GM12878 (cell line): ENCODE data around the gene SUGCT. TPM values are rescaled to one million over a fixed set of nuclear protein-coding genes. Genes with fewer than 3 reads are reported as not detected.

ENCODE experiments used
- ATAC-seq: fragments of 200-7000 bp; cut with Tn5 transposase; 3 replicates; pipeline ENCODE4 v1.9.1; 2020; ENCODE audit warnings: mild to moderate bottlenecking, moderate library complexity
- BruUV-seq: library from RNA; stranded (reverse); fragments of 400-500 nt; replicated peaks from 2 replicates; lab custom pipeline; 2021; lab: Mats Ljungman, UMichigan
- CTCF ChIA-PET: fragments of 300-600 bp; sonication (Branson Sonifier 250); formaldehyde crosslinking; extraction: SDS; loops from one replicate; lab custom pipeline; 2021; ENCODE audit warnings: inconsistent platforms; lab: Yijun Ruan, JAX
- POLR2A ChIA-PET: fragments of 350-600 bp; formaldehyde crosslinking; extraction: SDS; loops from one replicate; lab custom pipeline; 2021; ENCODE audit warnings: inconsistent platforms; lab: Charles Lee
- RAD21 ChIA-PET: fragments of 300-600 bp; sonication (Branson Sonifier 250); formaldehyde crosslinking; loops from one replicate; lab custom pipeline; 2023; ENCODE audit warnings: antibody characterized with exemption; ENCODE audit not compliant: unreplicated experiment; lab: Charles Lee
- SMC1A ChIA-PET: fragments of 300-600 bp; sonication (Branson Sonifier 250); formaldehyde crosslinking; loops from one replicate; lab custom pipeline; 2023; ENCODE audit not compliant: unreplicated experiment, uncharacterized antibody; lab: Charles Lee
- DNase-seq: peaks from one replicate; pipeline ENCODE4 v3.0.0-alpha.2; 2011; ENCODE audit warnings: low read depth, low spot score
- FAIRE-seq: peaks from 3 replicates; lab custom pipeline; 2011; peaks lifted over from hg19 to GRCh38; lab: Jason Lieb, UNC
- H2AFZ ChIP-seq: 2 replicates; pipeline ENCODE4 v1.6.0; 2011; ENCODE audit warnings: low read depth, low read length, control low read depth; ENCODE audit not compliant: control insufficient read depth
- H3K27ac ChIP-seq: 2 replicates; pipeline ENCODE4 v1.5.1; 2011; ENCODE audit warnings: control low read depth; ENCODE audit not compliant: control insufficient read depth, insufficient read depth
- H3K27me3 ChIP-seq, 2 experiments: replicated peaks in 1 of 2; 2 replicates each; pipeline versions ENCODE4 v1.6.0 to v1.6.1; 2011; ENCODE audit warnings: low read length in 1 of 2; ENCODE audit not compliant: control insufficient read depth in 2 of 2, insufficient read depth in 2 of 2
- H3K36me3 ChIP-seq, 2 experiments: 2 replicates each; pipeline ENCODE4 v1.5.1; 2011; ENCODE audit warnings: low read length in 1 of 2; ENCODE audit not compliant: control insufficient read depth in 2 of 2, insufficient read depth in 2 of 2
- H3K4me1 ChIP-seq: 2 replicates; pipeline ENCODE4 v1.6.1; 2011; ENCODE audit warnings: mild to moderate bottlenecking, low read length, moderate library complexity, mixed read lengths; ENCODE audit not compliant: control insufficient read depth, insufficient read depth
- H3K4me2 ChIP-seq: 2 replicates; pipeline ENCODE4 v1.6.0; 2011; ENCODE audit warnings: control low read depth; ENCODE audit not compliant: control insufficient read depth, insufficient read depth
- H3K4me3 ChIP-seq: fragments of 200-600 bp; sonication (generic); 2 replicates; pipeline ENCODE4 v1.5.1; 2016
- H3K79me2 ChIP-seq: 2 replicates; pipeline ENCODE4 v1.6.0; 2011; ENCODE audit warnings: low read length; ENCODE audit not compliant: control insufficient read depth, insufficient read depth
- H3K9ac ChIP-seq: 2 replicates; pipeline ENCODE4 v1.8.0; 2011; ENCODE audit warnings: low read length, control low read depth, mixed read lengths; ENCODE audit not compliant: control insufficient read depth, insufficient read depth
- H3K9me3 ChIP-seq: replicated peaks from 3 replicates; pipeline ENCODE4 v1.5.1; 2011; ENCODE audit warnings: mild to moderate bottlenecking, low read length; ENCODE audit not compliant: control insufficient read depth, insufficient read depth
- H4K20me1 ChIP-seq: 2 replicates; pipeline ENCODE4 v1.6.0; 2011; ENCODE audit not compliant: control insufficient read depth, insufficient read depth
- E2F8 ChIP-seq: fragments of 450-650 bp; IDR thresholded peaks from 2 replicates; pipeline ENCODE4 v1.6.1; 2018; ENCODE audit warnings: mild to moderate bottlenecking, low read depth, moderate library complexity; ENCODE audit not compliant: partially characterized antibody
- IRF3 ChIP-seq: fragments of 450-650 bp; IDR thresholded peaks from 2 replicates; pipeline ENCODE4 v1.6.1; 2014; ENCODE audit warnings: mild to moderate bottlenecking
- WGBS: methylation state at CpG from one replicate; pipeline ENCODE4 v1.1.6; 2016; ENCODE audit warnings: low lambda C conversion rate; ENCODE audit not compliant: insufficient replicate concordance, insufficient coverage; ENCODE audit errors: missing lambda C conversion rate; 5-methylcytosine and 5-hydroxymethylcytosine counted together
- in situ Hi-C: fragments of 300-500 bp; cut with MboI; formaldehyde crosslinking; loops from 9 replicates; pipeline ENCODE4 v1.14.3; 2018; ENCODE audit warnings: mixed read lengths
- intact Hi-C: fragments of 100-400 bp; cut with micrococcal nuclease; formaldehyde crosslinking; loops from one replicate; pipeline ENCODE4 v1.14.2; 2022; ENCODE audit not compliant: unreplicated experiment
- polyA plus RNA-seq, 11 experiments: library from polyadenylated mRNA; depleted of rRNA in 4 of 11; unstranded in 6 of 11; stranded (reverse) in 5 of 11; fragments of >200 nt; fragmentation: Nextera tagmentation in 4 of 11; fragmentation: Illumina TruSeq in 1 of 11; extraction: Ambion mirVana in 4 of 11; extraction: Trizol in 1 of 11; gene quantifications; 1 replicate in 1 of 11; 2 replicates in 10 of 11; pipeline versions ENCODE4 v1.2.1 to v1.2.3, GENCODE V29; 2011 to 2016; ENCODE audit warnings: inconsistent platforms in 2 of 11, missing spikeins in 2 of 11, low read depth in 1 of 11
- total RNA-seq, 4 experiments: library from RNA; depleted of rRNA in 3 of 4; stranded (reverse); fragments of >200 nt in 3 of 4; fragmentation: Illumina TruSeq in 1 of 4; extraction: Trizol in 1 of 4; gene quantifications; 2 replicates each; pipeline versions ENCODE4 v1.2.1 to v1.2.3, GENCODE V29; 2013 to 2021

Gene SUGCT
- total and polyA plus RNA-seq, 10 of the 15 experiments (the other 5 are each of a cell fraction or from before 2014, with no cell fraction given): 0.08 to 1.2 (median 0.67) TPM; not detected in 1

- no peak overlapping the region for H3K27ac ChIP-seq
Measured at GRCh38 chr7:40301486-40302068, 166.8 kb downstream of the SUGCT start.

More at GRCh38 chr7:40301486-40302068, 166.8 kb downstream of the SUGCT start:
- Histone ChIP-seq H3K4me1 (no peaks in the 10 kb centered on the region), H2AFZ (no peak overlapping the region), H3K9ac (no peak overlapping the region), H3K36me3 (no peaks in the 10 kb centered on the region), H3K9me3 (no peaks in the 10 kb centered on the region), H3K79me2 (no peaks in the 10 kb centered on the region), H3K27me3 (no peaks in the 10 kb centered on the region), H3K4me3 (no peak overlapping the region), H3K4me2 (no peak overlapping the region), H4K20me1 (no peaks in the 10 kb centered on the region)
- intact Hi-C loops (no loop called here), in situ Hi-C loops (no loop called here)
- 63% methylated on average over 1 of the region's 1 CpG for WGBS
- RAD21 ChIA-PET: no interaction called here
- no peak for TF ChIP-seq E2F8
- TF ChIP-seq IRF3: no peak
- BruUV-seq: no TSS peak
- CTCF ChIA-PET: no interaction called here
- ATAC-seq (no peak), FAIRE-seq (no peak), DNase-seq (no peak)
- POLR2A ChIA-PET: no interaction called here
- SMC1A ChIA-PET: interaction anchor here (0.6 kb wide), 1 partner anchor 363 kb away, joined by 3 read pairs; no protein-coding TSS in a partner anchor
